Renal pelvis (tissue), 4 donors: Measurements from ENCODE around the gene CHD2. TPM values are rescaled to one million over a fixed set of nuclear protein-coding genes. Genes with fewer than 3 reads are reported as not detected.
"Not testable (repeated sequence)": the region's sequence is repeated elsewhere in the genome, so short reads cannot be mapped to it uniquely, and the experiment has no call there.

Experiments used
- DNase-seq: peaks from one replicate; pipeline ENCODE4 v3.0.0-alpha.2; 2013
- polyA plus RNA-seq, 3 donors: library from polyadenylated mRNA; unstranded; fragments of 120-200 nt; gene quantifications; one replicate each; pipeline ENCODE4 v1.2.1, GENCODE V29; 2013; ENCODE audit not compliant: insufficient read length in 3 of 3

The CHD2 gene
- polyA plus RNA-seq, 3 donors, result 106 to 140 (median 131) TPM

DNA sequence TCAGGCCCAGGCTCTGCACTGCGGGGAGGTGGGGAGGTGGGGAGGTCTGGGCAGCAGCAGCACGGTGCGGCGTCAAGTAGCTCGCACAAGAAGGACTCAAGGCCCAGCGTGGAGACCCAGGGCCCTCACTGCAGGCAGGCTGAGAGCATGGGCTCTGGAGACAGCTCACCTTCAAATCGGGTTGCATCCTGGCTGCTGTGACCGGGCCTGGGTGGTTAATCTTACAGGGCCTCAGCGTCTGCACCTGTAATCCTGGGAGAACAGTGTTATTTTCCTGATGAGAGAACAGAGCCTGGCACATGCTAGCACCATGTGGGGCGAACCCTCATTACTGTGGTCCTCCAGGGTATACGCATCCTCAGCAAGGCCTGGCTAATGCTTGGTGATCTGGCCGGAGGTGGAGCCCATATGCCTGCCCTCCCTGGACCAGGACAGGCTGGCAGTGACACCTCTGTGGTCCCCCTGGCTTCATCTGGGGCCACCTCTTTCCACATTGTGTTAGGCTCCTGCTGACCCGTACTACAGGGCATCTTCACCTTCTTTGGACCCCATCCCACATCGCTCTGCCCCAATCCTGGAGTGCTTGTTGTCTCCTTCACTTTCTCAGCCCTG, 133.4 kb downstream of the CHD2 start:
- no peak for DNase-seq

DNA sequence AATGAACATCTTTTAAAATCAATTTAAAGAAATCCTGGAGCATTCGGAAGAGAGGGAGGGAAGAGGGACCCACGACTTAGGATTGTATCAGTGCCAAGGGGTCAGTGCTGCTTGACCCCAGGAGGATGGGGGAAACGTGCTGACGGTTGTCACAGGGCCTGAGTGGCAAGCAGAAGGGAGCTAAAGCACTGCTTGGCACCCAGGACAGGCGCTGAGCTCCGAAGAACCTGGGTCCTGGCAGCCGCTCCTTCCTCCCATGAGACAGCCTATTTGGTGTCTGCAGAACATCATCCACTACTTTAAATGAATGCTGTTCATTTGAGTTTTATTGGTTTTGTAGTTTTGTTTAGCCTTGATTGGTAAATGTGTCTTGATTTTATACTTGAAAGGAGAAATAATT, 134.4 kb downstream of the CHD2 start:
- no peak for DNase-seq

DNA sequence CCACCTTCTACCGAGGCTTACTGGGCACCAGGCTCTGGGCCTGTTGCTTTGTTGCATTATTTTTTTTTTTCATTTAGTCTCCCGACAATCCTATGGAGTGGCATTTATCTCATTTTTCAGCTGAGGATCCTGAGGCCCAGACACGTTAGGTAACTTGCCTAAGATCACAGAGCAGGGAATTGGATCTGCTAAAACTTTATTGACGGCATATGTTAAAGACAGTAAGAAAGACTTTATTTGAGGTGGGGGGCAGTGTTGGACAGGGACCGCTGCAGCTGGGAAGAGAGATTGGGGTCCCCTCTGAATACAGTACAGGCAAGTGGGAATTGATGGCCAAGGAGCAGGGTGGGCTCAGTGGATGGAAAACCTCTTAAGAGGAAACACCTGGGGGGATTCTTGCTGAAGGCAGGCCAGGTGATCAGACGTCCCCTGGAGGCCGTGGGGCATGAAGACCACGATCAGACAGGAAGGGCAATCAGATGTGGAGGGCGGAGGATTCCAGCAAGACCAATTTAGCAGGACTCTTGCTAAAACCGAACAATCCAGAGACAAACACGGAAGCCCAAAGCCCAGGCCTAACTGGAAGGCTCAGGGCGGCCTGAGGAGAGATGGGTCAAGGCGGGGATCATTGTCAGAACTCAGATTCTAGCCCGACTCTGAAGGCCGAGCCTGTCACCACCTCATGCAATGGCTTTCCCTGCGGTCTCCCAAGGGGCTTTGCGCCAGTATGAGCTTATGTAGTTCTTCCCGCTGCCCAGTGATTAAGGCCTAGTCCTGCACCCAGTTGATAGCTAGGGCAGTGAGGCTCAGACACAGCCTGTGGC, 135.2 kb downstream of the CHD2 start:
- DNase-seq, result no peak

DNA sequence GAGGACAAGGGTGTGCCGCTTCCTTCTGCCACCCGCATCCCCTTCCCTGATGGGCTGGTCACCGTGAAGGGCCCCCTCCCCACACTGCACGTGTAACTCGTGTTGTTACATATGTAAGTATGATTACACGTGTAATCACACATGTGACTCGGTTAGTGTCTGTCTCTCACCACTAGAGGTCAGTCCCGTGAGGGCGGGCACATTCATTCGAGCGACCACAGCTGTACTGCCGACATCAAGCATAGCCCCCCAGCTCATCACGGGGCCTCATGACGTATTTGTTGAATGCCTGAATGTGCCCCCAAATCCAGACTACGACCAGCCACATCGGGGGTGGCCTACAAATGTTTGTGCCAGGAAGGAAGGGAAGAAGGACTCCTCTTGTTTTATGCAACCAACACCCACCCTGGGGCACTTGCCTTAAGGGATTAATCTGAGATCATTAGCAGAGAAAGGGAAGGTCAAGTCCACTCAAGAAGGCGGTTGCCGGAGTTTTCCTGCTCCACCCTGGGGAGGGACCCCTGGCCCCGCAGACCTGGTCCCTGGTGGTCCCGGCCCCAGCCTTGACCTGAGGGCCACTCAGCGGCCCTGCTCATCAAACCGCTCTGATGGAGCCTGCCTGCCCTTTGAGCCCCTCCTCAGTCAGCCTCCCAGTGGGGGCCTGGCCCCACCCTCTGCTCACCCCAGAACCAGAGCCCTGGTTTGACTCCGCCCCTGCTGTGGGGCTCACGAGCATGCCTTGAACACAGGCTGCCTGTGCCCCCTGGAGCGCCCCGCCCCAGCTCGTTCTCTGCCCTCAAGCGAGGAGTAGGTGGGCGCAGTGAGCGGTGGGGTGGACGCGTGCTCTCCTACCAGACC, 136.1 kb downstream of the CHD2 start:
- peak; percentile 43 for DNase-seq

DNA sequence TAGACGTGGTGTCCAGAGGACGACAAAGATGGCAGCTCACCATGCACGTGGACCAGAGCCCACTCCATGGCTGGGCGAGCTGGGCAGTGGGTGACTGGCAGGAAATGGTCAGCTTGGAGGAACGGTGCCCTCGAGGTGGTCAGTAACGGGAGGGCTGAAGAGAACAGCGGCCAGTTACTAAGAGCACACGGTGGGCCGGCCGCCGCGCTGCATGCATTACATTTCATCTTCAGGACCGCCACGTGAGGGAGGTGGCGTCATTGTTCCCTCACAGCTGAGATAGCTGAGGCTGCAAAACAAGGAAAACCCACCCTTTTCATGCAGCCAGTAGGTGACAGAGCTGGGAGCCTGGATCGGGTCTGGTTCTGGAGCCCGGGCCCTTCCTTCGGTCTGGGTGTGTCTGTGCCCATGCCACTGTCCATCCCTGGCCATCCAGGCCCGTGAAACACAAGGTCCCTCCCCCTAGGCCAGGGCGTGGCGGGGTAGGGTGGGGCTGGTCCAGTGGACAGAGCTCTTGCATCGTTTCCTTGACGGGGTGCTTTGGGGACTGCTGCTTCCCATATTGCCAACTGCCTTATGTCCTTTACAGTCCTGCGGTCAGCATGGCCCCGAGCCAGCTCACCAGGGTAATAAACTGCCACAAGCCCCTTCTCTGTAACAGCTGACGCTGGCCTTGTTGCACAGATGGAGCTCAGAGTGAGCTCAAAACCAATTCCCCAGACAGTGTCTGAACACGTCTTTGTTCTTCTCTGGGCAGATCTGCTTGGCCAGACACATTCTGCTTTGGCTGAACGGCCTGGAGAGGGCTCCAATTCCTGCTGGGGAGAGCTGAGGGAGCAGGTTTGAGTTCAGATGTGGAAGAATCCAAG, 137.1 kb downstream of the CHD2 start:
- no peak for DNase-seq

DNA sequence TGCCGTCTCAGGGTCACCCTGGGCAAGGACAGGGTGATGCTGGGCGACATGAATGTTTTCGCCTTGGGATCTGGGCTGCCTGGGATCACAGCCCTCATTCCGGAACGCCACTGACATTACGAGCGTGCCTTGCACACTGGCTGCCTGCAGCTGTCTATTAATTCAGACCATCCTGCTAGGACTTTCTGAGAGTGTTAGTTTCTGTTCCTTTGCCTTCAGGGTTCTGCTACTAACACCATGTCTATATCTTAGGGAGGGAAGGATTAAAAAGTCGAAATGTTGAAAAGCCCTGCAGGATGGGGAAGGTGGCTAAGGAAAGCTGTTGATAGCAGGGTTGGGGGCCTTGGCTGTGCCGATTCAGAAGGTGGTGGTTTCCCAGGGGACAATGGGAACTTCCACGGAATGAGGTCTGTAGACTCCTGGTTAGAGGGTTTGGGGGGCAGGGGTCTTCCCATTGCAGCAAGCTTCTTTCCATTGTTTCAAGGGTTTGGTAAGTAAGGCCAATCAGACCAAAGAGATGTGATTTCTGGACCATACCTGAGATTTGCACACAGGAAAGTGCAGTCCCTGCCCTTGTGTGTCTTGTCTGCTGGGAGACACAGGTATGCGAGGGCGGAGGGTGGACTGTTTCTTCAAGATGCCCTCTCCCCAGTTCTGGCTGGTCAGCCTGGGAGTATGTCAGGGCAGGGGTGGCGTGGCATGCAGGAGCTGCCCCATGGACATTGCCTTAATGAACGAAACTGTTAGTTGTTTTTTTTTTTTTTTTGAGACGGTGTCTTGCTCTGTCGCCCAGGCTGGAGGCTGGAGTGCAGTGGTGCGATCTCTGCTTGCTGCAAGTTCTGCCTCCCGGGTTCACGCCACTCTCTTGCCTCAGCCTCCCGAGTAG, 137.9 kb downstream of the CHD2 start:
- DNase-seq, result no peak

DNA sequence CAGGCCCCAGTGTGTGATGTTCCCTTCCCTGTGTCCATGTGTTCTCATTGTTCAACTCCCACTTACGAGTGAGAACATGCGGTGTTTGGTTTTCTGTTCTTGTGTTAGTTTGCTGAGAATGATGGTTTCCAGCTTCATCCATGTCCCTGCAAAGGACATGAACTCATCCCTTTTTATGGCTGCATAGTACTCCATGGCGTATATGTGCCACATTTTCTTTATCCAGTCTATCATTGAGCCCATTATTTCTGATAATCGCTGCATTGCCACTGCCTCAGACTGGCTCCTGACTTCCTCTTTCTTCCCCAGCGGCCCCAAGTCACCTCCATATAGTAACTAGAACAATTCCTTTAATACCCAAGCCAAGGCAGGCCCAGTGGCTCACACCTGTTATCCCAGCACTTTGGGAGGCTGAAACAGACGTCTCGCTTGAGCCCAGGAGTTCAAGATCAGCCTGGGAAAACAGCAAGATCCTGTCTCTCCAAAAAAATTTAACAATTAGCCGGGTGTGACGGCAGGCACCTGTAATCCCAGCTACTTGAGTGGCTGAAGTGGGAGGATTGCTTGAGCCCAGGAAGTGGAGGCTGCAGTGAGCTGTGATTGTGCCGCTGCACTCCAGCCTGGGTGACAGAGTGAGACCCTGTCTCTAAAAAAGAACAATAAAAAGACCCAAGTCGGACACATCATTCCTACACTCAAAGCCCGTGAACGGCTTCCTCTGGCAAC, 139.6 kb downstream of the CHD2 start:
- DNase-seq, result not testable (repeated sequence)

DNA sequence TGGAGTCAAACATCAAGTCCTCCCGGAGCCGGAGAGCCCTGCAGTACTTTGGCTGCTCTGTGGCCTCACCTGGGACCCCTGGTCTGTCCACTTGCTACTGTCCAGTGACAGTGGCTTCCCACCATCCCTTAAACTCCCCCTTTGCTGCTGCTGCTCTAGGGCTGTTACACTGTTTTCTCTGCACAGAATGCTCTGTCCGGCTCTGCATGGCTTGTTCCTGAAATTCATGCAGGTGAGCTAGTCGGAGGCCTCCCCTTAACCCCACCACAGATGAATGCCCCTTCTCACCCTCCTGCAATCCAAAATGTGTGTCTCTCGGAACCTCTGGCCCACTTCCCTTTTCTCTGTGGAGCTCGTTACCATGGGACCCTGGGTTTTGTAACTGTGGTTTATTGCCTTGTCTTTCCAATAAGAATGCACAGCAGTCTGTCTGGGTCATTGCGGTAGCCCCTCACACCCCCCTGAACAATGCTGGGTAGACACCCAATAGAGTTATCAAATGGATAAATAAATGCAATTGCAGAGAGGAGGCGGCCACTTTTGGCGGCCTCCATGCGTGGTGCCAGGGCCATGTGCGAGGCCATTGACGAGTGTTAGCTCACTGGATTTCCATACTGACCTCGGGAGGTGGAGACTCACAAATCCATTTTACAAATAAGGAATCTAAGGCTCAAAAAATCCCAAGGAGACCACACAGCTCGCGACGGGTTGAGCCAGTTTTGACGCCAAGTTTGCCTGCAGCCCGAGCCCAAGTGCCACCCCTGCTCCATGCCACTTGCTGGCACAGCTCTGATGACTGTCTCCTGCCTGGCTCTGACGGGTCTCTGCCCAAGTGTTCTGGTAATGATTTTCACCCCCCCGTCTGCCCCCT, 140.4 kb downstream of the CHD2 start:
- DNase-seq, result no peak

DNA sequence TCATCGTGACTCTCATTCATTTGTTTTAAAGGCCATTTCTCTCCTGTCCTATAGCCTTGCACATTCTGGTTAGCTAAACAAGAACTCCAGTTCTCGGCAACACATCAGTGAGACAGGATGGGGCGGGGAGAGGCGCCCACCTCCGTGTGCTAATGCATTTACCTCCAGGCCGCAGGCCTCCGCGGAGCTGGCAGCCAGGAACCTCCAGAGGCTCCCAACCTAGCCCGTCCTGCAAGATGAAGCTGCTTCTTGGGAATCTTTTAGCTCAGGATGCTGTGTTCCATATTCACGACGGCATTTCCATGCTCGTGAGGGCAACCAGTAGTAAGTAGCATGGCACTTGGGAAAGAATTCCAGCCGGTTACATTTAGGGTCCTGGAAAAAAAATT, 141.0 kb downstream of the CHD2 start:
- DNase-seq, result no peak

DNA sequence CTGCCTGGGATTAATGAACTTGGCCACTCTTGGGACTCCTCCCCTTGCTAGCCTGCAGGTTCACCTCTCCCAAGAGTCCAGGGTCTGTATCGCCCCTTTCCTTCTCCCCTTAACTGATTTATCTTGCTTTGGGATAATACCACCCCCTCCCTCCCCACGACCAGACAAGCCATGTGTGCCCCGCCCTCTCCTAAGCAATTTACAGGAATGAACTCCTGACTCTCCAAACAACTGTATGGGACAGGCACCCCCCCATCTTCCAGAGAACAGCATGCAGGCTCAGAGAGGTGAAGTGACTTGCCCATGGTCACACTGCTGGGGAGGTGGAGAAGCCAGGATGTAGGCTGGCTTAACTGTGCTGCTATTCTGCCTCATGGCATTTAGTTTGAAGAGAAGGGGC, 142.1 kb downstream of the CHD2 start:
- DNase-seq, result no peak

DNA sequence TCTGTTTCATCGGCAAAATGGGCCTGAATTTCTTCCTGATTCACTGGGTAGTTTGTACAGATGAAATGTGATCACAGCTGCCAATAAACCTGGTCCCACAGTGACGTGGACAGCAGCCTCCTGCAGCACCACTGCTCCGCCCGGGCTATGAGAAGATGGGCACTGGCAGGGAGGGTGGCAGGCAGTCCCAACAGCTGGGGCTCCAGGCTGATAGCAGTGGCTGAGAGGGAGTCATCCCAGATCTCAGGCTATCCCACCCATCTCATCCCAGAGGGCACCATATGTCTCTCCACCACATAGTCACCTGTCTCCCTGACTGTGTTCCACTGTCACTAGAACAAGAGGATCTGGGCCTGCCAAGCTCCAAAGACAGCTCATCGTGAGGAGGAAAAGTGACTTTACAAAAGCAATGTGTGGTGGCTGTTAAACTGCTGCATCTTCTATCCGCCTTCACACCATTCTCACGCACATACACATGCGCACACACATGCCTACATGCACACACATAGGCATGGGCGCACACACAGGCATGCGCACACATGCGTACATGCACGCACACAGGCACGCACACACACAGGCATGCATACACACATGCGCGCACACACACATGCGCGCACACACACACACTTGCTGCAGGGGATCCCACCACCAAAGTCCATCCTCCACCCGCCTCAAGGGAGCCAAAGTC, 142.7 kb downstream of the CHD2 start:
- no peak for DNase-seq

DNA sequence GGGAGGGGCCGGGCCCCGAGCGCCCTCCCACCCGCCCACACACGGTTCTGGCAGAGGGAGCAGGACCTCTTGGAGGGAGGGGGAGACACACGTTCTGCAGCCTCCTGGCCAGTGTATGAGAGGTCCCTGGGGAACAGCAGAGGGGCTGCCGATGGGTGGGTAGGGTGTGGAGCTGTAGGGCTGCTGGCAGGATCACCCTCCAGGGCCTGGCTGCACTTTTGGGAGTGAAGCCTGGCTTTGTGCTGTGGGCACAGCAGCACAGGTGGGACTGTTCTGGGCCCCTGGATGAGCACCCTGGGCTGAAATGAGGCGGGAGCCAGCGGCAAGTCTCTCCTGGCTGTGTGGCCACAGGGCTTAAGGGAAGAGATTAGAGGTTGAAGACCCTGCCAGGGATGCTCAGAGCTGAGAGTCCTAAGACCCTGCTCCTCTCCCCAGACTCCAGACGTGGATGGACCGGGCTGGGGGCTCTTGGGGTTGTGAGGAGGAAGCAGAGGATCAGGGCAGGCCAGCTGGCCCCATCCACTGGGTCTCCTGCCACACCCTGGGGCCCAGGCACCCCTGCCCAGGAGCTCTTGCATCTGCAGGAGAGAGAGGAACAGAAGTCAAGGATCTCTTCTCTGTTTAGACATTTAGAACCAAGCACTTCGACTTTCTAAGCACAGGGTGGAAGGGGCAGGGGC, 143.6 kb downstream of the CHD2 start:
- no peak for DNase-seq

DNA sequence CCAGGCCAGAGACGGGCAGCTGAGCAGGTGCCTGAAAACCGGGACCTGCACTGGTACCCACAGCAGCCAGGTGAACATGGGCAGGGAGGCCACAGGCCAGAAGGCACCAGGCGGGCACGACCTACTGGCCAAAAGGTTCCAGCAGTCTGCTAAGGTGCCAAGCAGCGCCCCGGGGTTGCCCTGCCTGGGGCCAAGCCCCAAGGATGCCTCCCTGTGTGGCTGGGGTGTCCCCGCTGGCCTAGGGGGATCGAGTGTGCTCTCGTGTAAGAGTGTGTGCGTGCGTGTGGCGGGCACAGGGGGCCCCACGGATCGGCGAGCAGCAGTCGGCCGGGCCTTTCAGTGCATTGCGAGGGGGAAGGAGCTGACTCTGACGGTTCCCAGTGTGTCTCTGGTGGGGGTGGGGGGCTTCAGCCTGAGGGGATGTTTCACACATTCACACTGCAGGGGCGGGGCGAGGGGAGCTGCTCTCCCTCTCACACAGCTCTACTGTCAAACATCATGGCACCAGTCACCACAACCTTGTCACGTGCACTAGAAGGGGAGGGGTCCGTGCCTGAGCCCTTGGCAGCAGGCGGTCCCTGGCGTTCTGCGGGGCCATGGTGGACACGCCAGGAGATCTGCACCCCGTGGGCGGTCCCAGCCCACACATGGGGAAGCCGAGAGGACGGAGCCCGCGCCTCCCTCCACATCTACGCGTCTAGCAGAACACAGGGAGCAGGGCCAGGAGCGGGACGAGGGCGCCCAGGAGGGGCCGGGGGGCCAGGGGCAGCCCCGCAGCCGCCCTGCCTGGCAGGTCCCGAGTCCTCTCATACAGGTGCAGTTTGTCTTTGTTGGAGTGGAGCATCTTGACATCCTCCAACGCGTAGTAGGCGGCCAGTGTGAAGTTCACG, 144.4 kb downstream of the CHD2 start:
- no peak for DNase-seq

DNA sequence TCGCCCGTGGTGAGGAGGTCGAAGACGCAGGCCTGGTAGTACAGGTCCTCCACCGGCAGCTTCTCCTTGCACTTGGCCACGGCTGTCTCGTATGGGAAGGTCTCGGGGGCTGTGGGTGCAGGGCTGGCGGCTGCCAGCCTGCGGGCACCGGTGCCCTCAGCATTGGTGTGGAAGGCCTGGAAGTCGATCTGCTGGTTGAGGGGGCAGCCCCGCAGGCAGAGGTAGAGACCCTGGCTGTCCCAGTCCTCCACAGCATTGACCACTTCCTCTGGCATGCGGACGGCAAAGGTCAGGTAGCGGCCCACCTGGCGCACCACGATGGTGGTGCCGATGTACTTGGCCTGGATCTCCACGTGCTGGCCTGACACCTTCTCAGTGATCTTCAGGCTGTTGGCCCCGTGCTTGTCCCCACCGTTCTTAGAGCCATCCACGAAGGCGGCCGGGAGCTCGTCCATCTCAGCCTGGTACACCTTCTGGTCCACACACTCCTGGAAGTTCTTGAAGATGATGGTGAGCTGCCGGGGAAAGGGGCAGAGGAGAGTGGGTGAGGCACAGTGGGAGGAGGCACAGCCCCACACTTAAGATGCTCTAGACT, 145.2 kb downstream of the CHD2 start:
- no peak for DNase-seq

DNA sequence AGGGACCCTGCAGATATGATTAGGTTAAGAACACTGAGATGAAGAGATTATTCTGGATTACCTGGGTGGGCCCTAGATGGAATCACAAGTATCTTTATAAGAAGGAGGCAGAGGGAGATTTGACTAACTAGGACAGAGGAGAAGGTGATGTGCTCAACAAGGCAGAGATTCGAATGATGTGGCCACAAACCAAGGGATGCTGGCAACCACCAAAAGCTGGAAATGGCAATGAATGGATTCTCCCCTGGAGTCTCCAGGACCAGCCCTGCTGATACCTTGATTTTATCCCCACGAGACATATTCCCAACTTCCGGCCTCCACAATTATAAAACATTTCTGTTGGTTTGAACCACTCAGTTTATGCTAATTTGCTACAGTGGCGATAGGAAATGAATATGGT, 146.0 kb downstream of the CHD2 start:
- no peak for DNase-seq

DNA sequence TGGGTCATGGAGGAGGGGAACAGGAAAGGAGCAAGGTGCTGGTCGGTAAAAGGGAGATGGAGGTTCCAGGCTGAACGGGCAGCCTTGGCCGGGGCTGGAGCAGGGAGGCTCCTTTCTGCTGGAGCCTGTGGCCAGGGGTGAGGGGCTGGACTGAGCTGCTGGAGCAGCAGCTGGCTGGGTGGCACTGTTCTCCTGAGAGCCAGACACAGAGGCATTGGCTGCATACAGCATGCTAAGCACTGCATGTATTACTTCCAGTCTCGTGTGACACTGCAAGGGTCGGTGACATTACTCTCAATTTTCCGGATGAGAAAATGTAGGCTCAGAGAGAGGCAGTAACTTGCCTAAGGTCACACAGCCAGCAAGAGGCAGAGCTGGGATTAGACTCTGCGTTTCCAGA, 146.6 kb downstream of the CHD2 start:
- no peak for DNase-seq
